Endothelial cell (in vitro differentiated cells): ENCODE results near the gene MT1H. TPM values are rescaled to one million over a fixed set of nuclear protein-coding genes. Genes with fewer than 3 reads are reported as not detected.

Source experiments
- DNase-seq: peaks from one replicate; pipeline ENCODE4 v3.0.0; 2021; ENCODE audit warnings: low spot score
- H3K27ac Mint-ChIP-seq: one replicate; pipeline ENCODE4 v1.8.0; 2021; ENCODE audit warnings: mixed read lengths, inconsistent platforms; ENCODE audit not compliant: unreplicated experiment
- H3K27me3 Mint-ChIP-seq: one replicate; pipeline ENCODE4 v1.8.0; 2021; ENCODE audit warnings: mild to moderate bottlenecking, moderate library complexity, mixed read lengths, inconsistent platforms; ENCODE audit not compliant: unreplicated experiment
- H3K36me3 Mint-ChIP-seq: one replicate; pipeline ENCODE4 v1.8.0; 2021; ENCODE audit warnings: mild to moderate bottlenecking, low read depth, mixed read lengths, inconsistent platforms; ENCODE audit not compliant: unreplicated experiment
- H3K4me1 Mint-ChIP-seq: one replicate; pipeline ENCODE4 v1.8.0; 2021; ENCODE audit warnings: mild to moderate bottlenecking, mixed read lengths, inconsistent platforms; ENCODE audit not compliant: unreplicated experiment
- H3K4me3 Mint-ChIP-seq: one replicate; pipeline ENCODE4 v1.8.0; 2021; ENCODE audit warnings: mild to moderate bottlenecking, mixed read lengths, inconsistent platforms; ENCODE audit not compliant: unreplicated experiment
- H3K9me3 Mint-ChIP-seq: one replicate; pipeline ENCODE4 v1.8.0; 2021; ENCODE audit warnings: mixed read lengths, inconsistent platforms; ENCODE audit not compliant: unreplicated experiment
- total RNA-seq: library from RNA; stranded (reverse); fragmentation: NEBNext Ultra II Directional; extraction: Animal tissue kit (Norgen Biotek cat#: 25700); gene quantifications from one replicate; pipeline ENCODE4 v1.2.1, GENCODE V29; 2021; ENCODE audit not compliant: unreplicated experiment
- TF ChIP-seq, protein P1 (sequence below): fragments of 200-600 bp; sonication (generic); IDR thresholded peaks from one replicate; pipeline ENCODE4 v1.5.0; 2021; ENCODE audit warnings: antibody characterized with exemption; ENCODE audit not compliant: unreplicated experiment

The MT1H gene
- total RNA-seq, 1 donor from 2014 or later, result not detected

DNA sequence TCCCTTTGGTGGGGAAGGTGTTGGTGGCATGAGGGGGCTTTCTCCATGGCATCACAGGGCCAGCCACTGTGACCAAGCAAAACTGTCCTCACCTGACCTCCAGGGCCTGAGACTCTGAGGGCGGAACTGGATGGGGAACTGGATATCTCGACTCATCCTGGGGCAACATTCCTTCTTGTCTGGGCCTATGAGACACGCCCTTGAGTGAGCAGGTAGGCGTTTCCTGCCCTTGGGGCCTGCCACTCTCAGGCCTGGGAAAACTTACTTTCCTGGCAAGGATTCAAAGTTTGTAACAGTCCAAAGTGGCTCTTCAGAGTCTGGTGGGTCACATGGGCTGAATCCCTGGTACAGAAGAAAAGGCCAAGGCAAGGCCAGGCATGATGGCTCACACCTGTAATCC lies 22.3 kb downstream of the MT1H start:
- Mint-ChIP-seq H3K27me3 (peaks cover 7% of the 10 kb centered on the region), H3K27ac (no peak overlapping the region), H3K4me3 (no peak overlapping the region), H3K36me3 (no peaks in the 10 kb centered on the region), H3K9me3 (no peaks in the 10 kb centered on the region), H3K4me1 (no peaks in the 10 kb centered on the region)
- TF ChIP-seq, protein P1, sequence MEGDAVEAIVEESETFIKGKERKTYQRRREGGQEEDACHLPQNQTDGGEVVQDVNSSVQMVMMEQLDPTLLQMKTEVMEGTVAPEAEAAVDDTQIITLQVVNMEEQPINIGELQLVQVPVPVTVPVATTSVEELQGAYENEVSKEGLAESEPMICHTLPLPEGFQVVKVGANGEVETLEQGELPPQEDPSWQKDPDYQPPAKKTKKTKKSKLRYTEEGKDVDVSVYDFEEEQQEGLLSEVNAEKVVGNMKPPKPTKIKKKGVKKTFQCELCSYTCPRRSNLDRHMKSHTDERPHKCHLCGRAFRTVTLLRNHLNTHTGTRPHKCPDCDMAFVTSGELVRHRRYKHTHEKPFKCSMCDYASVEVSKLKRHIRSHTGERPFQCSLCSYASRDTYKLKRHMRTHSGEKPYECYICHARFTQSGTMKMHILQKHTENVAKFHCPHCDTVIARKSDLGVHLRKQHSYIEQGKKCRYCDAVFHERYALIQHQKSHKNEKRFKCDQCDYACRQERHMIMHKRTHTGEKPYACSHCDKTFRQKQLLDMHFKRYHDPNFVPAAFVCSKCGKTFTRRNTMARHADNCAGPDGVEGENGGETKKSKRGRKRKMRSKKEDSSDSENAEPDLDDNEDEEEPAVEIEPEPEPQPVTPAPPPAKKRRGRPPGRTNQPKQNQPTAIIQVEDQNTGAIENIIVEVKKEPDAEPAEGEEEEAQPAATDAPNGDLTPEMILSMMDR, result no peak
- no peak for DNase-seq

- Mint-ChIP-seq H3K36me3 (no peaks in the 10 kb centered on the region), H3K4me3 (no peak overlapping the region), H3K27ac (no peak overlapping the region), H3K27me3 (peaks cover 2% of the 10 kb centered on the region), H3K9me3 (no peaks in the 10 kb centered on the region), H3K4me1 (no peaks in the 10 kb centered on the region)
- TF ChIP-seq, protein P1, result no peak
- no peak for DNase-seq
These were observed 25.6 kb downstream of the MT1H start for GRCh38 chr16:56695246-56695645.

- no peaks in the 10 kb centered on the region for H3K9me3 Mint-ChIP-seq
- no peak for DNase-seq
- TF ChIP-seq, protein P1, result no peak
- H3K4me1 Mint-ChIP-seq, result no peaks in the 10 kb centered on the region
- H3K27me3 Mint-ChIP-seq, result peaks cover 3% of the 10 kb centered on the region
- no peak overlapping the region for H3K27ac Mint-ChIP-seq
- no peaks in the 10 kb centered on the region for H3K36me3 Mint-ChIP-seq
- H3K4me3 Mint-ChIP-seq, result no peak overlapping the region
These were observed 28.0 kb downstream of the MT1H start for GRCh38 chr16:56697456-56698155.

DNA sequence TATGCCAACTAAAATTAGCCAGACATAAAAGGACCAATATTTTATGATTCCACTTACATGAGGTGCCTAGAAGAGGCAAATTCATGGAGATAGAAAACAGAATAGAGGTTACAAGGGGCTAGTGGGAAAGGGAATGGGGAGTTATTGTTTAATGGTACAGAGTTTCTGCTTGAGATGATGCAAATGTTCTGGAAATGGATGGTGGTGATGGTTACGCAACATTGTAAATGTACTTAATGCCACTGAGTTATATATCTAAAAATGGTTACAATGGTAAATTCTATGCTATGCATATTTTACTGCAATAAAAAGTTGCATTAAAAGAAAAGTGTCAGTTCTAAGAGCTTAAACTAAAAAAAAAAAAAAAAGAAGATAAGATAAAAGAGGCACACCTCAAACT lies 30.6 kb downstream of the MT1H start:
- no peak overlapping the region for H3K27ac Mint-ChIP-seq
- H3K4me3 Mint-ChIP-seq, result no peak overlapping the region
- H3K9me3 Mint-ChIP-seq, result no peaks in the 10 kb centered on the region
- no peaks in the 10 kb centered on the region for H3K36me3 Mint-ChIP-seq
- DNase-seq, result no peak
- no peaks in the 10 kb centered on the region for H3K4me1 Mint-ChIP-seq
- TF ChIP-seq, protein P1, result no peak
- peaks cover 5% of the 10 kb centered on the region for H3K27me3 Mint-ChIP-seq

DNA sequence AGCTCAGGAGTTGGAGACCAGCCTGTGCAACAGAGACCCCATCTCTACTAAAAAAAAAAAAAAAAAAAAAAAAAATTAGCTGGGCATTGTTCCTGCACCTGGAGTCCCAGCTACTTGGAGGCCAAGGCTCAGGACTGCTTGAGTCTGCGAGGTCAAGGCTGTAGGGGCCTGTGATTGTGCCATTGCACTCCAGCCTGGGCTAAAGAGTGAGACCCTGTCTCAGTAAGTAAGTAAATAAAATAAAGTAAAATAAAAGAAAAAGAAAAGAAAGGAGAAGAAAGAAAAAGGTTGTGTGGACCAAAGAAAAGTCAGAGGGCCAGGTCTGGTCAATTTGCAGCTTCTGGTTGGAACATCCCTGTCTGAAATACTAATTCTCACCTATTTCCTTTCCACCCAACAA lies 31.0 kb downstream of the MT1H start:
- DNase-seq, result no peak
- TF ChIP-seq, protein P1, result no peak
- no peaks in the 10 kb centered on the region for H3K4me1 Mint-ChIP-seq
- H3K27me3 Mint-ChIP-seq, result peaks cover 5% of the 10 kb centered on the region
- H3K9me3 Mint-ChIP-seq, result no peaks in the 10 kb centered on the region
- H3K36me3 Mint-ChIP-seq, result no peaks in the 10 kb centered on the region
- no peak overlapping the region for H3K4me3 Mint-ChIP-seq
- no peak overlapping the region for H3K27ac Mint-ChIP-seq
